ENCODE results near the gene TTC31.

Gene TTC31

DNA sequence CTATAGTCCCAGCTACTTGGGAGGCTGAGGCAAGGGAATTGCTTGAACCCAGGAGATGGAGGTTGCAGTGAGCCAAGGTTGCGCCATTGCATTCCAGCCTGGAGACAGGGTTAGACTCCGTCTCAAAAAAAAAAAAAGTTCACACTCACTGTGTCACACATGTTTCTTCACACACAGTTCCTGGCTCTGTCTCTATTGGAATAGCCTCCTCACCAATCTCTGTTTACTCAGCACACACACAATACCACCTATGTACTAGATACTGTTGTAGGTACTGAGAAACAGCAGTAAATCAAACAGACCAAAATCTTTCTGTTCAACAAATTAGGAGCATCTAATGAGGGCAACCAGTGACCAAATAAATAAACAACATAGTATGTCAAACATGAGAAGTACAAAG is 3.3 kb downstream of the TTC31 start:
- H3K27ac ChIP-seq = no peak overlapping the region
- no peak for TF ChIP-seq CTCF (conservative IDR thresholded peaks at IDR 0.05)

- H3K27ac ChIP-seq = no peak overlapping the region
Measured at GRCh38 chr2:74488643-74489481, 6.0 kb downstream of the TTC31 start.

DNA sequence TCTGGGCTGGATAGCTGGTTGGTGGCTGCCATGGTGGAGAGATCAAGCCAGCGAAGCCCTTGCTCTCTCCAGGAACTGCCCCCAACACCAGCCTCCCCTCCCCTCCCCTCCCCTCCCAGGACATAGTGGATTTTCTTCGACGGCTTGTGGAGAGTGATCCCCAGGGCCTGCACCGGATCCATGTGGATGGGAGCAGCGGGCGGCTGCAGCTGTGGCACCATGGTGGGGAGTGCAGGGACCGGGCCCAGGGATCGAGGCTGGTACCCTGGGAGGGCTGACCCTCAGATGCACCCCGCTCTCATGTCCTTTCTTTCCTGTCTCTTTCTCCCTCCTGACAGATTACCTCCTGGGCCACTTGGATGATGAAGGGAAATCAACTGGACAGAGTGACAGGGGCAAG is 7.0 kb downstream of the TTC31 start:
- no peak for TF ChIP-seq CTCF (conservative IDR thresholded peaks at IDR 0.05)

More at GRCh38 chr2:74488643-74489481, 6.0 kb downstream of the TTC31 start:
- TF ChIP-seq CTCF (conservative IDR thresholded peaks at IDR 0.05) = no peak

DNA sequence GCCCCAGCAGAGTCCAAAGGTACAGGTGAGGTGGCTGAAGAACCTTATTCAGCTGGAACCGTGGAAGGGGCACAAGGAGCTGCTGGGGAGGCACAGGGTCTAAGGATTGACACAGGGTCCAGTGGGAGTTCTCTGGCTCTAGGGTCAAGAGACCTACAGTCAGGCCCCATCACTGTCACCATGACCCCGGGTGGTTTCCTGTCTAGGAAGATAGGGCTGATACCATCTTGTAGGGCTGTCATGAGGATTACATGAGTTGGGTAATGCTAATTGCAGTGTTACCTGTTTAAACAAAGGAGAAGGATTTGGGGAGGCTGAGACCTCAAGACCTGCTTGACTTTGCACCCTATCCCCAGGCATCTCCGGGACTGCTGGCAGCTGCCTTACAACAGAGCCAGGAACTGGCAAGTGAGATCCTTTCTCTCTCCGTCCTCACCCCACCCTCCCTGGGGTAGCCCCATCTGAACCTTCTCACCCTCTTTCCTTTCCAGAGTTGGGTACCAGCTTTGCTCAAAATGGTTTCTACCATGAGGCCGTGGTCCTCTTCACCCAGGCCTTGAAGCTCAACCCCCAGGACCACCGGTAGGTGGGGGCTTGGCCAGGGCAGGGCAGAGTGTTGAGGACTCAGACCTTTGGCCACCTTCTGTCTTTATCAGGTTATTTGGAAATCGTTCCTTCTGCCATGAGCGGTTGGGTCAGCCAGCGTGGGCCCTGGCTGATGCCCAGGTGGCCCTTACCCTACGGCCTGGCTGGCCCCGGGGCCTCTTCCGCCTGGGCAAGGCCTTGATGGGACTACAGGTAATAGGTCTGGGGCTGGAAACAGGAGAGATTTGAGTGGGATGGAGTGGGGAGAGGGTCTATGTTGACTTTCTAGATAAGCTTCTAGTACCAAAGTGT is 9.0 kb downstream of the TTC31 start:
- no peak for TF ChIP-seq CTCF (conservative IDR thresholded peaks at IDR 0.05)
- no peak overlapping the region for H3K27ac ChIP-seq

More for the DNA sequence above, 7.0 kb downstream of the TTC31 start:
- H3K27ac ChIP-seq = no peak overlapping the region

GRCh38 chr2:74493546-74493945 is 10.7 kb downstream of the TTC31 start:
- H3K27ac ChIP-seq = no peak overlapping the region
- TF ChIP-seq CTCF (conservative IDR thresholded peaks at IDR 0.05) = no peak

DNA sequence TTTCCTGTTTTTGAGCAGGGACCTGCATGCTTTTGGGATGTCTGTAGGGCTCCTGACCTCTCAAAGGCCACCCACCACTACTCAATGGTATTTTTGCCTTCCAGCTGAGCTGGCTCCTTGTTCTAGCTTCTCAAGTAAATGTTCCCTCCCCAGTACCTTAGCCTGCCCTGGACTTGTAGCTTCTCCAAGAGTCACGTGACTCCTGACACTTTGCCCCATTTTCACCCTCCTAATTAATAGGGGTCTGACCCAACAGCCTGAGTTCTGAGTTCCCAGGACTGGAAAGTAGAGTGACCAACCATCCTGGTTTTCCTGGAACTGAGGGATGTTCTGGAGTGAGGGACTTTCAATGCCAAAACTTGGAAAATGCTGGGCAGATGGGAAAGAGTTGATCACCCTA is 12.6 kb downstream of the TTC31 start:
- no peak overlapping the region for H3K27ac ChIP-seq
- TF ChIP-seq CTCF (conservative IDR thresholded peaks at IDR 0.05) = no peak
